Effector CD8-positive, alpha-beta T cell (primary cell): Measurements from ENCODE around the gene GMEB2.
A peak's percentile ranks its signal among the peaks of the same experiment; 100 is the strongest.
"Not testable (repeated sequence)": the region's sequence is repeated elsewhere in the genome, so short reads cannot be mapped to it uniquely, and the experiment has no call there.

Source experiments
- DNase-seq: peaks from one replicate; lab custom pipeline; 2025; lab: John Stamatoyannopoulos, UW

Gene GMEB2

DNA sequence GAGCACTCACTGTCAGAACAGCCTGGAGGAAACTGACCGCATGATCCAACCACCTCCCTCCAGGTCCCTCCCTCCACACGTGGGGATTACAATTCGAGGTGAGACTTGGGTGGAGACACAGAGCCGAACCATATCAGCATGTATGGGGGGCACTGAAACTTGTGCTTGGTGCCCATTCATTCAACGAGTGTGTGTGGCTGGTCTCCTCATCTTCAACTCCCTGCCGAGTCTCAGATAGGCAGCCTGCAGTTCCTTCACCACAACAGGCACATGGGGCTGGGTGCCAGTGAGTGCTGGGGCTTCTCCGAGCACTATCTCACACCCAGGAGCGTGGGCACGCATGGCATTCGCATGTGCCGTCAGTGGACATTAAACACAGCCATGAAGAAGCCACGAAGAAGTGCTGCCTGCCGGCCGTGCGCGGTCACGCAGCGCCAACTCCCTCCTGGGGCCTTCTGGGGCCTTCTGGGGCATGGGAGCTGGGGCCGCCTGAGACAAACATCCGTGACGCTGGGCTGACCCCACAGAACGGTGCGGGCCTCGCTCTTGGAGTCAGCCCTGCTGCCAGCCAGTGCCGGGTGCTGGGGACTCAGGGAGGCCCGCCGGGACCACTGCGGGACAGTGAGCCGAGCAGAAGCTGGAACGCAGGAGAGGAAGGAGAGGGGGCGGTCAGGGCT, 30.5 kb upstream of the GMEB2 start:
- DNase-seq, result no peak

DNA sequence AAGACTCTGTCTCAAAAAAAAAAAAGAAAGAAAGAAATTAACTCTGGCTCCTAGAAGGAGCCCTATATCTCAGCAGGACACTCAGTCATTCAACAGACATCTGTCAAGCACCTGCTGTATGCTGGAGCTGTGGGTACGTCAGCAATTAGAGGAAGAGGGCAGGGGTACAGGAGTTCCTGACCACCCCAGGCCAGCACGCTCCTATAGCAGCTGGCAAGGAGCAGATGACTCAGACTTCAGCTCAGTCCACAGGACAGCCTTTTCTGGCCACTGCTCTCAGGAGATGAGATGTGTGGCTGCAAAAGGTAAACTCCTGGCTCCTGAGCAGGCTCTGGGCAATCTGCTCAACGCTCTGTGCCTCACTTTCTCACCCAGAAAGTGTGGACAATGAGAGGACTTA, 29.6 kb upstream of the GMEB2 start:
- DNase-seq, result no peak

DNA sequence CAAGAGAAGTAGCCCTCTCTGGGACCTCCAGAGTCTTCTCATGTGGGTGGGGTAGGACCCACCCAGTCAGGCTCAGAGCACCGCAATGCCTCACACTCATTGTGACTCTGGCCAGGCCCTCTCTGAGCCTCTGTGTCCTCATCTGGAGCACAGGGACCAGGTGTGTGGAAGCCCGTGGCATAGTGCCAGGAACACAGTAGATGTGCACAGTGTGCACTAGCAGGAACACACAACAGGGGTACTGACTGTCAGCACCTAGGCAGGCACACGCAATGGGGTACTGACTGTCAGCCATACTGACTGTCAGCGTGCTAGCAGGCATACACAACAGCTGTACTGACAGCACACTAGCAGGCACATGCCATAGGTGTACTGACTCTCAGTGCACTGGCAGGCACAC, 28.3 kb upstream of the GMEB2 start:
- no peak for DNase-seq

DNA sequence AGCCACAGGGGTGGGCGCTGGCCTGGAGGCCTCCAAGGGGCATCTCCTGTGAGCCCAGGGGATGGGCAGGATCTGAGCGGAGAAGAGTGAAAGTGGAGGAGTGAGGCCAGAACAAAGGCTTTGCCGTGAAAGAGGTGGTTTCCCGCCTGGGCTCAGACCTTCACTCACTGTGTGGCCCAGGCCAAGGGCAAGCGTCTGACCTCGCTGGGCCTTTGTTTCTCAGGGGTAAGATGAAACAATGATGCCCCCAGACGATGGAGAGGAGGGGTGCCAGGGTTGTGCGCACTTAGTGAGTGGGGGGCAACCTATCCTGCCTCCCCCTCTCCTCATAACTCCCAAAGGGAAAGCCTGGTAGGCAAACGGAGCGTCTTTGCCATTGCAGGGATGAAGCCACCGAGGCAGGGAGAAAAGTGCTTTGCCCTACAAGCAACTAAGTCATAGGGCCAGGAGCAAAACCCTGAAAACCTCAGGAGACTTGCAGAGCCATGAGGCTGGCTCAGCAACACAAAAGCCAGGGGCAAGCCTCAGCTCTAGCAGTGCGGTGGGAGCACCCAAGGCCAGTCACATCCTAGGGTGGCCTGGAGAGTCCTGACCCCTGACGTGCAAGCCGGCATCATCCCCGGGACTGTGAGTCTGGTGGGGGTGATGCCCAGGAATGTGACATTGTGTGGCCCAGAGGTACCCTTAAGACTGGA, 27.2 kb upstream of the GMEB2 start:
- no peak for DNase-seq

DNA sequence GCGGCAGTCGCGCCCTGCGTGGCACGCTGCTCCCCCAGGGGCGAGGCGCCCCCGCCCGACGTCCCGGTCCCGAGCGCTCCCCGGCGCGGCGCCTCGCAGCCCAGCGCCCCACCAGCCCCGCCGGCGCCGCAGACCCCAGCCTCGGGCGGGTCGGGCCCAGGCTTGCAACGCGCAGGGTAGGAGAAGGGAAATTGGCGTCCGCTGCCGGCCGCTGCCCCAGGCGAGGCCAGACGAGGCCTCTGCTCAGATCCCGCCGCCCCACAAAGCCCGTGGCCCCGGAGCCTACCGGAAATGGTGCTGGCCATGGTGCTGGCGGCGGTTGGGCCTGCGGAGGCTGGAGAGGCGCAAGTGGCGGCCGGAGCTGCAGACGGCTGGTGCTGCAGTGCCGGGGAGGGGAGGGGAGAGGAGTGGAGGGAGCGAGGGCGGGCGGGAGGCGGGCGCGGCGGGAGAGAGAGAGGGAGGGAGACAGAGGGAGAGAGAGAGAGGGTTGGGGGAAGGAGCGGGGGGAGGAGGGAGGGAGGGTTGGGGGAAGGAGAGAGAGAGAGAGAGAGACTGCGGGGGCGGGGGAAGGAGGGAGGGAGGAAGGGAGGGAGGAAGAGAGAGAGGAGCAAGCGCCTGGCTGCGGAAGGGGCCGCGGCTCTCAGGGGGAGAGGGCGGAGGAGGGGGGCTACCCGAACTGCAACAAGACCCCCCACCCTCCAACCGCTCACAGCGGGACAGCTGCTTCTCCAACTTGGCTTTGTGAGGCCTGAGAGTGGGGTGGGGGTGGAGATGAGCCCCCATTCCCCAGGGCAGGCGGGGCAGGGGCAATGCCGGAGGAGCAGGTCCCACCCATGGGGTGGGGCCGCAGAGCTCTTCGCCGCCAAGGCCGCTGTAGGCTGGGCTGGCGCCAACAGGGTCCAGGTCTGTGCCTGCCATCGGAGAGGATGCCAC, 26.4 kb upstream of the GMEB2 start, which contains the start of gene STMN3:
Gene STMN3 (minus strand): TSS at position 384 of the 933 bp plus-strand sequence. CDS start 79 bp downstream, at position 305.
- peak; percentile 57 for DNase-seq

DNA sequence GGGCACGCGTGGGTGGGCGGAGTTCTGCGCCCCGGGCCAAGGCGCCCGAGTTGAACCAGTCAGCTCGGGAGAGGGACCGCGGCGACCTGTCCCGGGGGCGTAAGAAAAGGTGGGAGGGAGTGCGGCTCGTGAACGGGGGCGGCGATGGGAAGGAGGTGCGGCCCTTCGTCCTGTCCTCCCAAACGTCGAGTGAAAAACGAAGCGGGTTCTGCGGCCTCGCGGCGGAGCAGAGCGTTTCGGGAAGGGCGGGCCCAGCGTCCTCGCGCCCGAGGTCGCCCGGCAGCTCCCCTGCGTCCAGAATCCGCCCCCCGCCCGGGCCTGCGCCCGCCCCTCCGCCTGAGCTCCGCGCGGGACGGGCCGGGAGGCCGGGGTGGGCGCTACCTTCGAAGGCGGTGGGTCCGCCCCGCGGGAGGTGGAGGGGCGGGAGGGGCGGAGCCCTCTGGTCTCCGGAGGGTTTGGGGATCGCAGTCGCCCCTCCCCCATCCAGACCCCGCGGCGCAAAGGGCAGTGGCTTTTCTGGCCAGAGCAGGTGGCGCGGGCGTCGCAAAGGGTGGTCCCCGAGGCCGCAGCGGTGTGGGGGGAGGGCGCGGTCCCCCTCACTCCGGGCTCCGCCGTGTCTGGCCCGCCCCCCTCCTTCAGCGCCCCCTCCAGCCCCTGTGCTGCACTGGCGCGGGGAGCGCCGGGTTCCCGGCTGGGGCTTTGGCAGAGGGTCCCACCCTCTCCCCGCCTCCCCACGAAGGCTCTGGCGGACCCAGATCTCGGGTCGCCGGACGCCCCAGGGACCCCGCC, 25.5 kb upstream of the GMEB2 start:
- peak; percentile 51 for DNase-seq

DNA sequence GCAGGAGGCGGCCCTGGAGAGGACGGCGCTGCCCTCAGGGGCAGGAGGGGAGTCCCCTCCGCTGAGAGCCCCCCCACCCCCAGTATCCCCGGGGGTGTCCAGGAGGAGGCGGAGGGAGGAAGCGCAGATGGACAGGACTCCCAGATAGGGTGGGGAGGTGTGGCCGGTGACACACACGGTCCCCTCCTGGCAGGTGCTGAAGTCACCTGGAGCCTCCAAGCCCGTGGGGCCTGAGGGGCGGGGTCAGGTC, 25.0 kb upstream of the GMEB2 start:
- peak; percentile 37 for DNase-seq

DNA sequence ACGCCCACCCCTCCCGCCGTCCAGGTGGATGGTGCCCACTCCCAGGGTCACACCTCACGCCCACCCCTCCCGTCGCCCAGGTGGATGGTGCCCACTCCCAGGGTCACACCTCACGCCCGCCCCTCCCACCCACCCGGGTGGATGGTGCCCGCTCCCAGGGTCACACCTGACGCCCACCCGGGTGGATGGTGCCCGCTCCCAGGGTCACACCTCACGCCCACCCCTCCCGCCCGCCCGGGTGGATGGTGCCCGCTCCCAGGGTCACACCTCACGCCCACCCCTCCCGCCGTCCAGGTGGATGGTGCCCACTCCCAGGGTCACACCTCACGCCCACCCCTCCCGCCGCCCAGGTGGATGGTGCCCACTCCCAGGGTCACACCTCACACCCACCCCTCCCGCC, 23.6 kb upstream of the GMEB2 start:
- DNase-seq, result not testable (repeated sequence)

DNA sequence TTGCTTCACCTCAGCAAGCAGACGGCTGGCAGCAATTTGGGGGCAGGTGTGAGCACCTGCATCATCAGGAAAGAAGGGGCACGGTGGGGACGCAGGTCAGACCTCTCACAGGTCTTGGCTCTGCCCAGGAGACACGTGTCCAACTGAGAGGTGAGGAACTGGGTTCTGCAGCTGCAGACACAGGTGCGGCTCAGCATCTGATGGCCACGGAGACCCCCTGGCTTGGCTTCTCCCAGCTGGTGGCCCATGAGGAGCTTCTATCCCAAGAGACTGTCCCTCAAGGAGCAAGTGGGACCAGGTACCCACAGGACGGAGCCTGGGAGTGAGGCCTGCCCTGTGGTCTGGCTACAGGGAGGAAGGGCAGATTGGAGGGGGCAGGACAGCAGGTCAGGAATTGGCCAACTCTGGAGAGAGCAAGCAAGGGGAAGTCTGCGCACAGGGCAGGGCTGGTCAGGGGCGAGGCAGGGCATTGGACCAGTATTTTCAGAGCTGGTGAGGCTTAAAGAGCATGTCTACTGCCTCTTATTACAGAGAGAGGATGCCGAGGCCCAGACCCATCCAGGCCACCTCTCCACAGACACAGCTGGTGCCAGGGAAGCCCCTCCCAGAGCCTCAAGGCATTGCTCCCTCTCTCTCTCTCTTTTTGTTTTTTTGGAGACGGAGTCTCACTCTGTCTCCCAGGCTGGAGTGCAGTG, 22.1 kb upstream of the GMEB2 start:
- no peak for DNase-seq

DNA sequence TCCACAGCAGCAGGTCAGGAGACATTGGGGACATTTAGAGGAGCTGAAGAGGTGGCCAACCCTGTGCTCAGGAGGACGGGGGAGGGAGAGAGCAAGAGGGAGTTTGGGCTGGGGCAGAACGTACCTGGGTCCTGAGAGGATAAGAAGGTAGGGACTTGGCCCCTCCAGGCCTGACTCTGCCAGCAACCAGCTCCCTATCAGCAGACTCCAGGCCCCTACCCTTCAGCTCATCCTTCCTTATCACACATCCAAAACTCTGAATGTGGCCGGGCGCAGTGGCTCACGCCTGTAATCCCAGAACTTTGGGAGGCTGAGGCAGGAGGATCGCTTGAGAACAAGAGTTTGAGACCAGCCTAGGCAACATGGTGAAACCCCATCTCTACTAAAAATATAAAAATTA, 21.3 kb upstream of the GMEB2 start:
- DNase-seq, result no peak

DNA sequence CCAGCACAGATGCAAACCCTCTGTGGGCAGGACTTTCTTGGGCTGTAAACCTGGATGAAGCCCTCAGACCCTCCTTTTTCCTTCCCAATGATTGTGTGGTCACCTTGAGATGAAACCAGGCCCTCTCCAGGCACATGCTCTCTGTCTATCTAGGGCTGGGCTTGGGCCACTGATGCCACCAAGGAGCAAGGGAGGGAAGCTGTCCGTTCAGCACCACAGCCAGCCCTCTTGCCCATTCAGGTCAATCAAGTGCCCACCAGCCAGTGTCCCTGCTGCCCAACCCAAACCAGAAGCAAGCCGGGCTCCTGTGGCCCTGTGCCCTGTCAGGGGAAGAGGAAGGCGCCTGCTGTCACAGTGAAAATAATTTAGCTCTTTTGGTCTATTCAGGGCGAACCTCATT, 18.3 kb upstream of the GMEB2 start:
- DNase-seq, result no peak

DNA sequence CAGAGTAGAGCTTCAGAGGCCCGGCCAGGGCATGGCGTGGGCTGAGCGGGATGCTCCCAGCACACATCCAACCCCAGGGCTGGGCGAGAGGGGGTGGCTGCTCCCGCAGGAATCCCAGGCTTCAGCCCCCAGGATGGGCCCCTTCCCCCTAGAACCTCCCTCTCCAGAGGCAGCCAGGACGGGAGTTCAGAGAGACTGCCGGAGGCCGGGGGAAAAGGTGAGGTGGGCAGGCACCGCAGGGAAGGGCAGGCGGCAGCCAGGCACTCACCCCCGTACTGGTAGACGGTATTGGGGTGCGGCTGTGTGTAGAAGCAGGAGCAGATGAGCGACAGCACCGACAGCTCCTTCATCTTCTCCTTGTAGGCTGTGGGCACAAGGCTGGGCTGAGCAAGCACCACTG, 17.0 kb upstream of the GMEB2 start:
- DNase-seq, result no peak

DNA sequence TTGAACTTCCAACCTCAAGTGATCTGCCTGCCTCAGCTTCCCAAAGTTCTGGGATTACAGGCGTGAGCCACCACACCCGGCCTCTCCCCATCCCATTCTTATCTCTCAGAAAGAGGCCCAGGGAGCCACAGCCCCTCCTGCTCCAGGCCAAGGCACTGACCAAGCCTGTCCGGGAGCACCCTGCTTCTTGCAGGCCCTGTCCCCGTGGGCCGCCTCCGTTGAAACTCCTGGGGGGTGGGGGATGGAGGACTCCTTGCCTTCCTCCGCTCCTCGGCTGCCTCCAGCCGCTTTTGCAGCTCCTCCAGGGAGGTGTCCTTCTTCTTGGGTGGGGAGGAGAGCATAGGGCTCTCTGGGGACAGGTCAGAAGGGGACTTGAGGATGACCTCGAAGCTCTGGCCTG, 16.6 kb upstream of the GMEB2 start:
- DNase-seq, result no peak

DNA sequence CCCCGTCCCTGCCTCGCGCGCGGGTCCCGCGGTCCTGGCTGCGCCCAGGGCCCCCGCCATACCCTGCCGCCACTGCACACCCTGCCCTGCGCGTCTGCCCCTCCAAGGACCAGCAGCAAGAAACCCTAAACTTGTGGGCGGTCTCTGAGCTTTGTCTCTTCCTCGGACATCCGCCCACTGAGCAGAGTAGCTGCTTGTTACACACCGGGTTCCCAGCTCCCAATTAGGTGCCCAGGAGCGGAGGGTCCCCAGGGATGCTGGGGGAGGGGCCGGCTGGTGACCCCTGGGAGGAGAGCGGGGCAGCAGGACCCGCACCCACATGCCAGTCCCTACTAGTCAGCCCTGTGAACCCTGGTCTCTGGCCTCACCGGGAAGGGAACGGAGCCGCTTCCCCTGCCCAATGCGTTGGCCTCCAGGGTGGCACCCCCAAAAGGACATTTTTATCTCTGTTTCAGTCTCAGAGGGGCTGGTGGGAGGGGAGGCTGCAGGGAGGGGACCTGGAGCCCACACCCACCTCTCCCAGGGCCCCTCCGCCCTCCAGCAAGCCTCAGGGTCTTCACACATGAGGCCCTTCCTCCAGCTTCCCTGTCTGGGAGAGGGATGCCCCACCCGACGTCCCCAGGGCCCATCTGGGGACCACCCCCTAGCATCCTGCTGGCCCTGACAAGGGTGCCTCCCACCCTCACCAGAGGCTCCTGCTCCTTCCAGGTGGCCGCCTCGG, 15.8 kb upstream of the GMEB2 start:
- DNase-seq, result no peak

DNA sequence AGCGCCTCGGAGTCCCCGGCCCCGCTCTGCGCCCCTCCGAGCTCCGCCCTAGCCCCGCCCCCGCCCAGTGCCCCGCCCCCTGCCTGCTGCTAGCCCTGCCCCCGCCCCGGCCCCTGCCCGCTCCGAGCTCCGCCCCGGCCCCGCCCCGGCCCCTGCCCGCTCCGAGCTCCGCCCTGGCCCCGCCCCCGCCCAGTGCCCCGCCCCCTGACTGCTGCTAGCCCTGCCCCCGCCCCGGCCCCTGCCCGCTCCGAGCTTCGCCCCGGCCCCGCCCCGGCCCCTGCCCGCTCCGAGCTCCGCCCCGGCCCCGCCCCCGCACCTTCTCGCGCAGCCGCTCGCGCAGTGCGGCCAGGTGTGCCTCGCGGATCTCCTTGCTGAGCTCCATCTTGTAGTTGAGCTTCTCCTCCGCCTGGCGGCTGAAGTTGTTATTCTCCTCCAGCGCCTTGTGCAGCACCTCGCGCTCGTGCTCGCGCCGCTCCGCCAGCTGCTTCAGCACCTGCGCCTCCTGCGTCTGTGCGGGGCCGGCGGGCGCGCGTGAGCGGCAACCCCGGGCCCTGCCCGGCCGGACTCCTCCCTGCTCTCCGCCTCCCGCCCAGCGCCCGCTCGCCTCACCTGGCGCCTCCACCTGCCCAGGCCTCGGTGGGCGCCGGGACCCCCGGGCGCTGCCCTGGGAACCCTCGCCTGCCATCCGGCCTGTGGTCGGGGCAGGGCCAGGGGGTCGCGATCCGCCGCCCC, 15.1 kb upstream of the GMEB2 start:
- peak; percentile 100 for DNase-seq

DNA sequence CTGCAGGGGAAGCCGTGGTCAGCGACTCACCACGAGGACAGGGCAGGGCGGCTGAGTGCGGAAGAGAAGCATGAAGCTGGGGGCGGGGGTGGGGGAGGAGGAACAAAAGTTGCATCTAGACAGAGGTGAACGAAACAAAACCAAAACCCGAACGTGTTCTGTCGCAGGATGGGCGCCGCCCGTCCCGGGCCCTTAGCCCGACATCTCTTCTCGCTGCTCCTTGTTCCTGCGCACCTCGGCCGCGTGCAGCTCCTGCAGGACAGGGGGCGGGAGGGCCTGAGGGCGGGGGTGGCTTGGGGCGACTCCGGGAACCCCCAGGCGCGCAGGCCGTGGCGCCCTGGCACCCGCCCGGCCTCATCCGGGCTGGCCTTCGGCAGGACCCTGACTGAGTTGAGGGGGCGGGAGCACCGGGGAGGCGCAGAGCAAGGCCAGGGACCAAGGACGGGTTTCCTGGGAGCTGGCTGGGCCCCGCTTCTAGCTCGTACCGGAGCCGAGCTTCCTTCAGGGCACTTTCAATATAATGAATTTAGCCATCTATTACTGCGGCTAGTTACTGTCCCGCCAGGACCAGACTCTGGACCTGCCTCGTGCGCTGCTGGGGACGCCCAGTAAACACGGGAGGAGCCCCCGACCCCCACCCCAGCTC, 14.4 kb upstream of the GMEB2 start:
- peak; percentile 39 for DNase-seq

DNA sequence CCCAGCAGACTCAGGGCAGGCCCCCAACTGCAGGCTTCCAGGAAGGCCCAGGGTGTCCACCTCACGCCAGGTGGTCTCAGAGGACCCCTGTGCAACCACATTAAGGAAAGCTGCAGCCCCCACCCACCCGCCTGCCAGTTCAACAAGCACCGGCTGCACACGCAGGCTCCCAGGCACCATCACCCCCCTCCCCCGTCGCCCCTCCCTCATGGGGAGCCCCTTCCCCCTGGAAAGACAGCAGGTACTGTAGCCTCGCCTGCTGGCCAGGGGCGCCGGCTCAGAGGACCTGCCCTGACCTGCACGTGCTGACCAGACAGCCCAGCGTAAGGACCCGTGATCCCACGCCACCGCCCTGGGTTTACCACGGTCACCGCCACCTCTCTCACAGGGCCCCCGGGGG, 13.8 kb upstream of the GMEB2 start:
- DNase-seq, result not testable (repeated sequence)

DNA sequence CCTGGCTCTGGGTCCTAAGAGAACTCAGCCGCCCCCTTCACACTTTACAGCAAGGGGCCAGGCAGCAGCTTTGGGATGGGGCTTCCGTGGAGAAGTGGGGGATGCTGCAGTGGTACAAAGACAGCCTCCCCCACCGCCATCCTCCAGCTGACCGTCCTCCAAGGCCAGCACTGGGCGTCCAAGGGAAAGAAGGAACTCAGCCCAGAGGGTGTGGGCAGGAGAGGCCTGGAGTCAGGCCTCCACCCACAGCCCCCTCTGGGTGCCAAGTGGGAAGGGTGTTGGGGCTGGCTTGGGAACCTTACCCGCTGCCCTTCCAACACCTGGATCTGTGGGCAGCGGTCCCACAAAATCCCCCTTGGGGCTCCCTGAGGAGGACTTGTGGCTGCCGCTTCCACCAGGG, 13.2 kb upstream of the GMEB2 start:
- DNase-seq, result no peak
